H1 (cell line): Measurements from ENCODE around the gene IP6K1. TPM values are rescaled to one million over a fixed set of nuclear protein-coding genes. Genes with fewer than 3 reads are reported as not detected.

Source experiments
- CTCF ChIA-PET: fragments of 300-600 bp; sonication (Branson Sonifier 250); formaldehyde crosslinking; loops from one replicate; lab custom pipeline; 2021; ENCODE audit not compliant: partially characterized antibody; lab: Charles Lee
- POLR2A ChIA-PET: fragments of 300-600 bp; sonication (Branson Sonifier 250); formaldehyde crosslinking; loops from one replicate; lab custom pipeline; 2021; ENCODE audit warnings: inconsistent platforms; ENCODE audit not compliant: partially characterized antibody; lab: Charles Lee
- DNase-seq, 2 experiments: peaks; one replicate each; pipeline versions ENCODE4 v3.0.0 to v3.0.0-alpha.2; 2010 to 2022; ENCODE audit warnings: low spot score in 2 of 2, low read depth in 1 of 2, mixed read lengths in 1 of 2
- FAIRE-seq: peaks from 2 replicates; lab custom pipeline; 2011; peaks lifted over from hg19 to GRCh38; lab: Jason Lieb, UNC
- H2AFZ ChIP-seq: 2 replicates; pipeline ENCODE4 v1.8.1; 2012; ENCODE audit warnings: low read length, inconsistent platforms
- H2AK5ac ChIP-seq: 2 replicates; pipeline ENCODE4 v1.6.1; 2013; ENCODE audit warnings: low read depth, low read length
- H2BK120ac ChIP-seq: replicated peaks from 2 replicates; pipeline ENCODE3; 2013; ENCODE audit warnings: low read depth, low read length, inconsistent platforms
- H2BK12ac ChIP-seq: 2 replicates; pipeline ENCODE4 v1.6.1; 2013; ENCODE audit warnings: low read depth, low read length
- H2BK15ac ChIP-seq: 2 replicates; pipeline ENCODE4 v1.6.1; 2013; ENCODE audit warnings: low read length
- H2BK20ac ChIP-seq: 2 replicates; pipeline ENCODE4 v1.6.1; 2013; ENCODE audit warnings: low read length
- H2BK5ac ChIP-seq: 2 replicates; pipeline ENCODE4 v1.6.1; 2013; ENCODE audit warnings: low read depth, low read length
- H3K14ac ChIP-seq: 2 replicates; pipeline ENCODE4 v1.6.1; 2013; ENCODE audit warnings: inconsistent platforms; ENCODE audit not compliant: insufficient read length
- H3K18ac ChIP-seq: 2 replicates; pipeline ENCODE4 v1.6.1; 2013; ENCODE audit warnings: low read length; ENCODE audit errors: extremely low read depth
- H3K23ac ChIP-seq: 2 replicates; pipeline ENCODE4 v1.6.1; 2013; ENCODE audit warnings: inconsistent platforms; ENCODE audit not compliant: insufficient read length
- H3K23me2 ChIP-seq: 2 replicates; pipeline ENCODE4 v1.6.1; 2013; ENCODE audit warnings: low read depth, low read length
- H3K27ac ChIP-seq: 2 replicates; pipeline ENCODE4 v1.6.1; 2011; ENCODE audit warnings: low read depth, low read length, inconsistent platforms
- H3K27me3 ChIP-seq, 4 experiments: replicated peaks in 1 of 4; 1 replicate in 1 of 4; 2 replicates in 3 of 4; pipeline versions ENCODE4 v1.6.1 to v1.8.1; 2011 to 2013; ENCODE audit warnings: low read length in 3 of 4, mild to moderate bottlenecking in 3 of 4, inconsistent platforms in 2 of 4, mixed read lengths in 2 of 4, moderate library complexity in 1 of 4; ENCODE audit not compliant: control insufficient read depth in 3 of 4, insufficient read depth in 3 of 4; ENCODE audit errors: extremely low read depth in 1 of 4
- H3K36me3 ChIP-seq, 4 experiments: 2 replicates each; pipeline versions ENCODE4 v1.6.1 to v1.8.1; 2011 to 2013; ENCODE audit warnings: mild to moderate bottlenecking in 4 of 4, low read length in 3 of 4, moderate library complexity in 2 of 4, control low read depth in 1 of 4, inconsistent platforms in 1 of 4; ENCODE audit not compliant: insufficient read depth in 4 of 4, control insufficient read depth in 2 of 4
- H3K4ac ChIP-seq: replicated peaks from 2 replicates; pipeline ENCODE3; 2013; ENCODE audit warnings: low read length, low read depth, mixed read lengths, inconsistent platforms; ENCODE audit not compliant: insufficient read length
- H3K4me1 ChIP-seq, 4 experiments: replicated peaks in 1 of 4; 1 replicate in 1 of 4; 2 replicates in 3 of 4; pipeline versions ENCODE4 v1.6.1 to v1.8.1; 2011 to 2013; ENCODE audit warnings: low read length in 3 of 4, inconsistent platforms in 2 of 4, mixed read lengths in 1 of 4; ENCODE audit not compliant: insufficient read depth in 4 of 4, control insufficient read depth in 3 of 4
- H3K4me2 ChIP-seq, 2 experiments: 2 replicates each; pipeline versions ENCODE4 v1.6.1 to v1.8.1; 2011 to 2013; ENCODE audit warnings: low read depth in 2 of 2, low read length in 2 of 2, control low read depth in 1 of 2, inconsistent platforms in 1 of 2, mild to moderate bottlenecking in 1 of 2; ENCODE audit not compliant: insufficient read depth in 1 of 2
- H3K4me3 ChIP-seq, 4 experiments: fragments of 200-600, 300-600 bp in 1 of 4; sonication (generic), shearing (Covaris generic), sonication (Bioruptor Twin) in 1 of 4; 2 replicates each; pipeline versions ENCODE4 v1.5.1 to v1.8.1; 2011 to 2016; ENCODE audit warnings: low read length in 4 of 4, low read depth in 3 of 4, control low read depth in 2 of 4, inconsistent platforms in 2 of 4, mild to moderate bottlenecking in 2 of 4, mixed read lengths in 1 of 4, moderate library complexity in 1 of 4; ENCODE audit not compliant: insufficient read depth in 2 of 4; ENCODE audit errors: extremely low read depth in 1 of 4
- H3K56ac ChIP-seq: replicated peaks from 2 replicates; pipeline ENCODE3; 2013; ENCODE audit warnings: low read depth, mild to moderate bottlenecking, mixed read lengths, low read length, inconsistent platforms; ENCODE audit not compliant: insufficient read length
- H3K79me1 ChIP-seq: 2 replicates; pipeline ENCODE4 v1.6.1; 2013; ENCODE audit warnings: low read depth, low read length, control low read depth
- H3K79me2 ChIP-seq, 2 experiments: 2 replicates each; pipeline versions ENCODE4 v1.6.1 to v1.8.1; 2012 to 2013; ENCODE audit warnings: low read length in 2 of 2, mild to moderate bottlenecking in 2 of 2, inconsistent platforms in 1 of 2; ENCODE audit not compliant: insufficient read depth in 2 of 2, control insufficient read depth in 1 of 2
- H3K9ac ChIP-seq, 4 experiments: replicated peaks in 1 of 4; 1 replicate in 1 of 4; 2 replicates in 3 of 4; pipeline versions ENCODE4 v1.6.1 to v1.8.1; 2011 to 2013; ENCODE audit warnings: low read depth in 3 of 4, low read length in 3 of 4, control low read depth in 2 of 4, mild to moderate bottlenecking in 2 of 4, moderate library complexity in 2 of 4, inconsistent platforms in 1 of 4; ENCODE audit errors: extremely low read depth in 1 of 4
- H3K9me3 ChIP-seq, 2 experiments: 2 replicates each; pipeline versions ENCODE4 v1.6.1 to v1.8.1; 2012 to 2013; ENCODE audit warnings: mild to moderate bottlenecking in 2 of 2, moderate library complexity in 2 of 2, control low read depth in 1 of 2, inconsistent platforms in 1 of 2, low read depth in 1 of 2, low read length in 1 of 2, mixed read lengths in 1 of 2; ENCODE audit not compliant: insufficient read depth in 2 of 2
- H4K20me1 ChIP-seq, 2 experiments: replicated peaks in 1 of 2; 2 replicates each; pipeline versions ENCODE3 to v1.8.1; 2011 to 2013; ENCODE audit warnings: inconsistent platforms in 2 of 2, low read length in 2 of 2, mild to moderate bottlenecking in 1 of 2; ENCODE audit not compliant: insufficient read depth in 2 of 2, control insufficient read depth in 1 of 2
- H4K5ac ChIP-seq: 2 replicates; pipeline ENCODE4 v1.6.1; 2013; ENCODE audit warnings: low read length, low read depth, mixed read lengths, inconsistent platforms; ENCODE audit not compliant: insufficient read length
- H4K8ac ChIP-seq: 2 replicates; pipeline ENCODE4 v1.8.0; 2013; ENCODE audit warnings: mild to moderate bottlenecking, moderate library complexity, low read length, inconsistent platforms; ENCODE audit not compliant: insufficient read depth; ENCODE audit errors: extremely low read depth
- H4K91ac ChIP-seq: replicated peaks from 2 replicates; pipeline ENCODE3; 2013; ENCODE audit warnings: low read length, mixed read lengths, inconsistent platforms; ENCODE audit not compliant: insufficient read length
- CHD2 ChIP-seq: IDR thresholded peaks from 2 replicates; pipeline ENCODE4 v1.6.1; 2012; ENCODE audit warnings: low read length, improper control_type of control experiment
- POLR2A ChIP-seq, 2 experiments: IDR thresholded peaks; 1 replicate in 1 of 2; 2 replicates in 1 of 2; pipeline ENCODE4 v1.6.1; 2011; ENCODE audit warnings: low read depth in 2 of 2, low read length in 2 of 2, mild to moderate bottlenecking in 2 of 2; ENCODE audit errors: control extremely low read depth in 1 of 2
- WGBS, 2 experiments: shearing (Covaris generic) in 1 of 2; methylation state at CpG; one replicate each; pipeline versions ENCODE4 v1.1.6 to v1.1.7; 2013 to 2015; ENCODE audit warnings: low lambda C conversion rate in 2 of 2, mixed read lengths in 2 of 2, inconsistent platforms in 1 of 2, low coverage in 1 of 2, missing lambda C conversion rate in 1 of 2; ENCODE audit not compliant: insufficient replicate concordance in 2 of 2, insufficient coverage in 1 of 2, insufficient read length in 1 of 2; ENCODE audit errors: extremely low coverage in 1 of 2, missing lambda C conversion rate in 1 of 2; 5-methylcytosine and 5-hydroxymethylcytosine counted together
- polyA plus RNA-seq, 7 experiments: library from polyadenylated mRNA; depleted of rRNA in 3 of 7; stranded (reverse) in 5 of 7; unstranded in 2 of 7; fragments of >200 nt in 5 of 7; fragments of 200-250 nt in 2 of 7; gene quantifications; 1 replicate in 5 of 7; 2 replicates in 1 of 7; 4 replicates in 1 of 7; pipeline versions ENCODE4 v1.2.1 to v1.2.3, GENCODE V29; 2011 to 2013; ENCODE audit warnings: missing spikeins in 2 of 7, mixed read lengths in 2 of 7
- total RNA-seq: library from RNA; stranded (reverse); fragmentation: NEBNext Ultra II Directional; extraction: Animal tissue kit (Norgen Biotek cat#: 25700); gene quantifications from 2 replicates; pipeline ENCODE4 v1.2.1, GENCODE V29; 2021

IP6K1 gene
- total and polyA plus RNA-seq, 2 of the 8 experiments (the other 6 are each of a cell fraction or from before 2014, with no cell fraction given) = 31.5 to 35.2 TPM

- FAIRE-seq = no peak
These were observed 71.4 kb downstream of the IP6K1 start for GRCh38 chr3:49714728-49715550.

More at GRCh38 chr3:49714728-49715550, 71.4 kb downstream of the IP6K1 start:
- Histone ChIP-seq H3K79me1 (no peaks in the 10 kb centered on the region), H3K9me3 (no peaks in the 10 kb centered on the region), H3K79me2 (no peaks in the 10 kb centered on the region), H3K4me2 (no peak overlapping the region), H3K27me3 (no peaks in the 10 kb centered on the region), H3K27ac (no peak overlapping the region), H2BK120ac (no peak overlapping the region), H3K23me2 (peaks cover 9% of the 10 kb centered on the region; the same call in 1 of the 2 replicates), H3K14ac (no peak overlapping the region), H4K91ac (no peak overlapping the region), H4K20me1 (peaks cover 0 to 10% of the 10 kb centered on the region in 2 experiments), H3K4ac (no peak overlapping the region), H3K18ac (no peak overlapping the region), H3K4me3 (no peak overlapping the region), H4K5ac (no peak overlapping the region), H3K4me1 (peaks cover 0 to 12% (median 9%) of the 10 kb centered on the region in 4 experiments; a peak in 5 of 7 replicates), H3K23ac (no peak overlapping the region), H2BK12ac (no peak overlapping the region), H2AK5ac (no peak overlapping the region), H2BK5ac (no peak overlapping the region), H3K36me3 (no peaks in the 10 kb centered on the region; a peak in 1 of 8 replicates), H3K56ac (no peak overlapping the region), H3K9ac (no peak overlapping the region), H2BK20ac (no peak overlapping the region), H4K8ac (peak overlapping the region; percentile 1; the same call in 1 of the 2 replicates), H2AFZ (no peak overlapping the region), H2BK15ac (no peak overlapping the region)
- peak in 1 of 2 experiments; percentile 38 for DNase-seq
- WGBS, 2 experiments = 87% methylated on average over 13 of the region's 13 CpGs; no CpG with 5 or more reads in 1 of the 2 experiments
- POLR2A ChIA-PET = interaction anchor here (0.9 to 7.3 kb wide), 5 partner anchors 9 to 153 kb away, joined by 3 to 57 read pairs (median 3); partner anchors contain the start of gene GMPPB
- CTCF ChIA-PET = interaction anchor here (0.5 to 7.8 kb wide), 3 partner anchors 13 to 191 kb away, joined by 3 to 127 read pairs (median 3); no protein-coding TSS in a partner anchor
- TF ChIP-seq CHD2 = no peak
- TF ChIP-seq POLR2A (IDR thresholded peaks at IDR 0.05; ENCODE audit: control extremely low read depth in 1 of 2, low read depth in 2 of 2, low read length in 2 of 2) = peak in 1 of 2 experiments; percentile 14; a peak in 1 of 3 replicates
